GM12878 (cell line): ENCODE measurements around the gene HID1. TPM values are rescaled to one million over a fixed set of nuclear protein-coding genes. Genes with fewer than 3 reads are reported as not detected.
A peak's percentile ranks its signal among the peaks of the same experiment; 100 is the strongest.

ENCODE experiments used
- ATAC-seq: fragments of 200-7000 bp; cut with Tn5 transposase; 3 replicates; pipeline ENCODE4 v1.9.1; 2020; ENCODE audit warnings: mild to moderate bottlenecking, moderate library complexity
- BruUV-seq: library from RNA; stranded (reverse); fragments of 400-500 nt; replicated peaks from 2 replicates; lab custom pipeline; 2021; lab: Mats Ljungman, UMichigan
- CTCF ChIA-PET: fragments of 300-600 bp; sonication (Branson Sonifier 250); formaldehyde crosslinking; extraction: SDS; loops from one replicate; lab custom pipeline; 2021; ENCODE audit warnings: inconsistent platforms; lab: Yijun Ruan, JAX
- POLR2A ChIA-PET: fragments of 350-600 bp; formaldehyde crosslinking; extraction: SDS; loops from one replicate; lab custom pipeline; 2021; ENCODE audit warnings: inconsistent platforms; lab: Charles Lee
- RAD21 ChIA-PET: fragments of 300-600 bp; sonication (Branson Sonifier 250); formaldehyde crosslinking; loops from one replicate; lab custom pipeline; 2023; ENCODE audit warnings: antibody characterized with exemption; ENCODE audit not compliant: unreplicated experiment; lab: Charles Lee
- SMC1A ChIA-PET: fragments of 300-600 bp; sonication (Branson Sonifier 250); formaldehyde crosslinking; loops from one replicate; lab custom pipeline; 2023; ENCODE audit not compliant: unreplicated experiment, uncharacterized antibody; lab: Charles Lee
- DNase-seq: peaks from one replicate; pipeline ENCODE4 v3.0.0-alpha.2; 2011; ENCODE audit warnings: low read depth, low spot score
- FAIRE-seq: peaks from 3 replicates; lab custom pipeline; 2011; peaks lifted over from hg19 to GRCh38; lab: Jason Lieb, UNC
- H2AFZ ChIP-seq: 2 replicates; pipeline ENCODE4 v1.6.0; 2011; ENCODE audit warnings: low read depth, low read length, control low read depth; ENCODE audit not compliant: control insufficient read depth
- H3K27ac ChIP-seq: 2 replicates; pipeline ENCODE4 v1.5.1; 2011; ENCODE audit warnings: control low read depth; ENCODE audit not compliant: control insufficient read depth, insufficient read depth
- H3K27me3 ChIP-seq, 2 experiments: replicated peaks in 1 of 2; 2 replicates each; pipeline versions ENCODE4 v1.6.0 to v1.6.1; 2011; ENCODE audit warnings: low read length in 1 of 2; ENCODE audit not compliant: control insufficient read depth in 2 of 2, insufficient read depth in 2 of 2
- H3K36me3 ChIP-seq, 2 experiments: 2 replicates each; pipeline ENCODE4 v1.5.1; 2011; ENCODE audit warnings: low read length in 1 of 2; ENCODE audit not compliant: control insufficient read depth in 2 of 2, insufficient read depth in 2 of 2
- H3K4me1 ChIP-seq: 2 replicates; pipeline ENCODE4 v1.6.1; 2011; ENCODE audit warnings: mild to moderate bottlenecking, low read length, moderate library complexity, mixed read lengths; ENCODE audit not compliant: control insufficient read depth, insufficient read depth
- H3K4me2 ChIP-seq: 2 replicates; pipeline ENCODE4 v1.6.0; 2011; ENCODE audit warnings: control low read depth; ENCODE audit not compliant: control insufficient read depth, insufficient read depth
- H3K4me3 ChIP-seq: fragments of 200-600 bp; sonication (generic); 2 replicates; pipeline ENCODE4 v1.5.1; 2016
- H3K79me2 ChIP-seq: 2 replicates; pipeline ENCODE4 v1.6.0; 2011; ENCODE audit warnings: low read length; ENCODE audit not compliant: control insufficient read depth, insufficient read depth
- H3K9ac ChIP-seq: 2 replicates; pipeline ENCODE4 v1.8.0; 2011; ENCODE audit warnings: low read length, control low read depth, mixed read lengths; ENCODE audit not compliant: control insufficient read depth, insufficient read depth
- H3K9me3 ChIP-seq: replicated peaks from 3 replicates; pipeline ENCODE4 v1.5.1; 2011; ENCODE audit warnings: mild to moderate bottlenecking, low read length; ENCODE audit not compliant: control insufficient read depth, insufficient read depth
- H4K20me1 ChIP-seq: 2 replicates; pipeline ENCODE4 v1.6.0; 2011; ENCODE audit not compliant: control insufficient read depth, insufficient read depth
- CTCF ChIP-seq, 3 experiments: IDR thresholded peaks in 2 of 3; conservative IDR thresholded peaks in 1 of 3; 2 replicates each; pipeline ENCODE4 v1.5.1; 2011; ENCODE audit warnings: low read depth in 3 of 3, low read length in 3 of 3, mild to moderate bottlenecking in 3 of 3, control low read depth in 2 of 3, moderate library complexity in 2 of 3, inconsistent platforms in 1 of 3, mixed read lengths in 1 of 3; ENCODE audit not compliant: control insufficient read depth in 2 of 3, insufficient read depth in 1 of 3; ENCODE audit errors: extremely low read depth in 1 of 3
- DPF2 ChIP-seq: fragments of 450-650 bp; IDR thresholded peaks from 2 replicates; pipeline ENCODE4 v1.6.1; 2017; ENCODE audit warnings: mild to moderate bottlenecking
- GATAD2B ChIP-seq: fragments of 450-650 bp; conservative IDR thresholded peaks from 2 replicates; pipeline ENCODE4 v1.6.1; 2017; ENCODE audit warnings: low read depth, mild to moderate bottlenecking, moderate library complexity
- IKZF1 ChIP-seq: fragments of 450-650 bp; conservative IDR thresholded peaks from 2 replicates; pipeline ENCODE4 v1.6.1; 2017; ENCODE audit warnings: antibody characterized with exemption, mild to moderate bottlenecking
- LARP7 ChIP-seq: fragments of 450-650 bp; IDR thresholded peaks from 2 replicates; pipeline ENCODE4 v1.6.1; 2017; ENCODE audit warnings: mild to moderate bottlenecking
- NFYB ChIP-seq: IDR thresholded peaks from 2 replicates; pipeline ENCODE4 v1.6.1; 2011; ENCODE audit warnings: low read depth, mild to moderate bottlenecking, low read length, improper control_type of control experiment, moderate library complexity; ENCODE audit not compliant: insufficient read depth
- POLR2A ChIP-seq: IDR thresholded peaks from 2 replicates; pipeline ENCODE4 v1.6.1; 2011; ENCODE audit warnings: low read depth, mild to moderate bottlenecking, low read length
- POU2F2 ChIP-seq: IDR thresholded peaks from 3 replicates; pipeline ENCODE4 v1.6.1; 2011; ENCODE audit warnings: low read depth, mild to moderate bottlenecking, low read length, borderline replicate concordance
- RB1 ChIP-seq: fragments of 450-650 bp; formaldehyde crosslinking; IDR thresholded peaks from 2 replicates; pipeline ENCODE4 v1.6.1; 2017; ENCODE audit warnings: mild to moderate bottlenecking, borderline replicate concordance
- RELB ChIP-seq: fragments of 450-650 bp; IDR thresholded peaks from 2 replicates; pipeline ENCODE4 v1.6.1; 2017; ENCODE audit warnings: low read depth, mild to moderate bottlenecking, moderate library complexity
- SP1 ChIP-seq: IDR thresholded peaks from one replicate; pipeline ENCODE4 v1.6.1; 2011; ENCODE audit warnings: low read depth, low read length
- WRNIP1 ChIP-seq: IDR thresholded peaks from 2 replicates; pipeline ENCODE4 v1.6.1; 2011; ENCODE audit warnings: low read depth, low read length, improper control_type of control experiment, borderline replicate concordance
- WGBS: methylation state at CpG from one replicate; pipeline ENCODE4 v1.1.6; 2016; ENCODE audit warnings: low lambda C conversion rate; ENCODE audit not compliant: insufficient replicate concordance, insufficient coverage; ENCODE audit errors: missing lambda C conversion rate; 5-methylcytosine and 5-hydroxymethylcytosine counted together
- in situ Hi-C: fragments of 300-500 bp; cut with MboI; formaldehyde crosslinking; loops from 9 replicates; pipeline ENCODE4 v1.14.3; 2018; ENCODE audit warnings: mixed read lengths
- intact Hi-C: fragments of 100-400 bp; cut with micrococcal nuclease; formaldehyde crosslinking; loops from one replicate; pipeline ENCODE4 v1.14.2; 2022; ENCODE audit not compliant: unreplicated experiment
- polyA plus RNA-seq, 11 experiments: library from polyadenylated mRNA; depleted of rRNA in 4 of 11; unstranded in 6 of 11; stranded (reverse) in 5 of 11; fragments of >200 nt; fragmentation: Nextera tagmentation in 4 of 11; fragmentation: Illumina TruSeq in 1 of 11; extraction: Ambion mirVana in 4 of 11; extraction: Trizol in 1 of 11; gene quantifications; 1 replicate in 1 of 11; 2 replicates in 10 of 11; pipeline versions ENCODE4 v1.2.1 to v1.2.3, GENCODE V29; 2011 to 2016; ENCODE audit warnings: inconsistent platforms in 2 of 11, missing spikeins in 2 of 11, low read depth in 1 of 11
- total RNA-seq, 4 experiments: library from RNA; depleted of rRNA in 3 of 4; stranded (reverse); fragments of >200 nt in 3 of 4; fragmentation: Illumina TruSeq in 1 of 4; extraction: Trizol in 1 of 4; gene quantifications; 2 replicates each; pipeline versions ENCODE4 v1.2.1 to v1.2.3, GENCODE V29; 2013 to 2021

Gene HID1
- total and polyA plus RNA-seq, 10 of the 15 experiments (the other 5 are each of a cell fraction or from before 2014, with no cell fraction given) = 0.04 to 0.77 (median 0.32) TPM; not detected in 2

- SMC1A ChIA-PET = interaction anchor here (0.7 to 1.4 kb wide), 3 partner anchors 8 to 72 kb away, joined by 3 to 4 read pairs (median 3); no protein-coding TSS in a partner anchor
- POLR2A ChIA-PET = interaction anchor here (0.5 to 0.9 kb wide), 5 partner anchors 13 to 140 kb away, joined by 3 to 6 read pairs (median 3); partner anchors contain the start of genes KCTD2 and MRPL58
- peak within 1 kb of the TSS; percentile 54 for H3K4me3 ChIP-seq
- H3K9me3 ChIP-seq = no peaks in the 10 kb centered on the region
- ATAC-seq = peak; percentile 99
- H3K36me3 ChIP-seq = no peaks in the 10 kb centered on the region
- peak within 1 kb of the TSS; percentile 27; the same call in 1 of the 2 replicates for H3K9ac ChIP-seq
- 7% methylated on average over 29 of the region's 51 CpGs for WGBS
- no peaks in the 10 kb centered on the region for H4K20me1 ChIP-seq
- no TSS peak for BruUV-seq
- peak within 1 kb of the TSS; percentile 61 for H2AFZ ChIP-seq
- peaks cover 3% of the 10 kb centered on the region; the same call in 1 of the 2 replicates for H3K4me1 ChIP-seq
- peak within 1 kb of the TSS; percentile 82 for H3K4me2 ChIP-seq
- in situ Hi-C loops = no loop called here
- RAD21 ChIA-PET = interaction anchor here (0.6 to 1.0 kb wide), 4 partner anchors 26 to 425 kb away, joined by 3 to 4 read pairs (median 3); partner anchors contain the start of gene NUP85
- intact Hi-C loops = no loop called here
- no peak for TF ChIP-seq RELB
- 0 out of 2 replicates have a peak, but pooled peaks have one; percentile 45 for TF ChIP-seq LARP7
- TF ChIP-seq DPF2 = peak; percentile 44; the same call in 1 of the 2 replicates
- 0 out of 2 replicates have a peak, but pooled peaks have one; percentile 23 for TF ChIP-seq IKZF1
- TF ChIP-seq SP1 = peak; percentile 52
- peak; percentile 66; the same call in 1 of the 3 replicates for TF ChIP-seq POU2F2
- TF ChIP-seq CTCF (IDR thresholded peaks at IDR 0.05 in 2 of 3, conservative IDR thresholded peaks at IDR 0.05 in 1 of 3; ENCODE audit: control insufficient read depth in 2 of 3, extremely low read depth in 1 of 3, insufficient read depth in 1 of 3, low read depth in 3 of 3, low read length in 3 of 3) = no peak
- TF ChIP-seq POLR2A = peak; percentile 39; the same call in 1 of the 2 replicates
- TF ChIP-seq GATAD2B = peak; percentile 69
- TF ChIP-seq NFYB = peak; percentile 66; the same call in 1 of the 2 replicates
- TF ChIP-seq RB1 = 0 out of 2 replicates have a peak, but pooled peaks have one; percentile 27
- TF ChIP-seq WRNIP1 = no peak
- H3K79me2 ChIP-seq = no peaks in the 10 kb centered on the region
- H3K27ac ChIP-seq = no peak within 1 kb of the TSS
- DNase-seq = peak; percentile 48
- CTCF ChIA-PET = interaction anchor here (1.0 to 1.8 kb wide), 4 partner anchors 13 to 26 kb away, joined by 3 to 7 read pairs (median 4); partner anchors contain the start of gene MRPL58
- FAIRE-seq = peak; percentile 91
- H3K27me3 ChIP-seq = peaks cover 2 to 16% of the 10 kb centered on the region in 2 experiments
These were observed 14.9 kb upstream of the HID1 start, which contains the start of gene CDR2L for GRCh38 chr17:74987418-74987908. Gene CDR2L (plus strand): TSS chr17:74987632. CDS start chr17:74988044, 412 bp downstream.
